ENCODE results near the gene PHYH.
"Not testable (repeated sequence)": the region's sequence is repeated elsewhere in the genome, so short reads cannot be mapped to it uniquely, and the experiment has no call there.

The PHYH gene

DNA sequence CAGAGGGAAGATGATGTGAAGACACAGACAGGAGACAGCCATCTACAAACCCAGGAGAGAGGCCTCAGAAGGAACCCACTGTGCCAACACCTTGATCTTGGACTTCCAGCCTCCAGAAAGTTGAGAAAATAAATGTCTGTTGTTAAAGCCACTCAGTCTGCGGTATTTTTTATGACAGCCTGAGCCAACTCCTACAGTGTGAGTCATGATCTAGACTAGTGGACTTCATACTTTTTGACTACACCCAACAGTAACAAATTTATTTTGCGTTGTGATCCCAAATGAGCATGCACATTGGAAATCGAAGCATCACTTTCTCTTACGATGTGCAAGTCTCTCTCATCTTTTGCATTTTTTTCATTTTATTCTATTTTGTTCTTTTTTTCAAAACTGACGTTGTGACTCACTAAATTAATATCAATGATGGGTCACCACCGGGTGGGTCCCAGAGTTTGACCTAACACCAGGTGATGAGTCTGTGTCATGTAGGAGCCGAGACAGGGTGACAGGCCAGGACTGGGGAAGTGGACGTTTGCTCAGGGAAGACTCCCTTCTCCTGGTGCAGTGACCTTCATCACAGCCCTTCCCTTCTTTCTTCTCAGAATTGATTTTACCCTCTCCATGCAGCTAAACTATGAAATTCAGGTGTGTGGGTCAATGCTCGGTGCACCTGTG, 28.9 kb downstream of the PHYH start:
- DNase-seq = no peak

DNA sequence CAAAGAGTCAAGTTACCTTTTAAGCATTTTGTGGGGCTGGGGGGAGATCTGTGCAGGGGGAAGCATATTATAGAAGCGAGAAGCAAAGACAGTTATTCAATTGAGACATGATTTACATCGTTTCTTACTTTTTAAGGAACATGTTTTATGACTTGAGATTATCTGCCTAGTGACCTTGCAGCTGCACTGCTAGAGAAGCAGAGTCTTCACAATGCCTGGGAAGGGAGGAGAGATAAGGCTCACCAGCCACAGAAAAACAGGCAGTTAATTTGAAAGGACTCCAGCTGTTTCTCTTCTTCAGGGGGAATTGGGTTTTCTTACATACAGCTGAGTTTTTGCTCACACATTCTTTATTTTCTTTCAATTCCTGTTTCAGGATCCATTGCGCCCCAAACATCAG, 31.0 kb downstream of the PHYH start:
- DNase-seq = no peak

DNA sequence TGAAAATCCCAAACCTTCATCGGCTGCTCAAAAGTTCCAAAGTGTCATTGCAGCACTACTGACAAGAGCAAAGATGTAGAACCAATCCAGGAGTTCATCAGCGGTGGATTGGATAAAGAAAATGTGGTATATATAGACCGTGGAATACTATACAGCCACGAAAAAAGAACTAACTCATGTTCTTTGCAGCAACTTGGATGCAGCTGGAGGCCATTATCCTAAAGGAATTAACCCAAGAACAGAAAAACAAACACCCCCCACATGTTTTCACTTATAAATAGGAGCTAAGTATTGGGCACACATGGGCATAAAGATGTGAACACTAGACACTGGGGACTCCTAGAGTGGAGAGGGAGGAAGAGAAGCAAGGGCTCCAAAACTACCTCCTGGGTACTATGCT, 31.6 kb downstream of the PHYH start:
- no peak for DNase-seq

GRCh38 chr10:13263591-13263990, 36.3 kb downstream of the PHYH start:
- DNase-seq = no peak

DNA sequence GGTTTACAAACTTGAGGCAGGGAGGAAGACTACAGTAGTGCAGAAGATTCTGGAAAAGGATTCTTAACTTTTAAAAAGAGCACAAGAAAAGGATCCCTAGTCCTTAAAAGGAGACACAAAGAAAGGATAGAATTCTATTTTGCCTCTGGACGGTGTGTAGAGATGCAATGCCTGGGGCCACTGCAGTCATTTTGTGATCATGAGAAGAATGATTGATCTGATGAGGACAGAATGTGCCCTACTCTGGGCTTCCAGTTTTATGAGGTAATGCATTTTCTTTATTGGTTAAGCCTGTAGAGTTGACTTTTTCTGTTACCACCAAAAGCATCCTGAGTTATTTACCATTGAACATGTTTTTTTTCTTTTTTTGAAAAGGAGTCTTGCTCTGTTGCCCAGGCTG, 37.4 kb downstream of the PHYH start:
- DNase-seq = no peak

- DNase-seq = no peak
Observed at GRCh38 chr10:13257621-13258140, 42.2 kb downstream of the PHYH start.

DNA sequence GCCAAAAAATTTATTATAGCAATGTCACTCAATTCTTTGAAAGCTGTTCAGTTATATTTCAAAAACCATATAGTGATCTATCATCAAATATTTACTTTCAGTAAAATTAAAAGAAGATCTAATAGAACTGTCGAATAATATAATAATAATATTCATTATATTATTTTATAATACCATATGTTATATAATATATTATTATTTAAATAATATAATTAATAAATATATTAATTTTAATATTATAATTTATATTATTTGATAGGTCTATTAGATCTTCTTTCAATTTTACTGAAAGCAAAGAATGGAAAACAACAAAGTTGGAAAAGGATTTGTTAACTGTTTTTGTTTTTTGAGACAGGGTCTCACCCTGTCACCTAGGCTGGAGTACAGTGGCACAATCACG, 43.2 kb downstream of the PHYH start:
- DNase-seq = no peak

DNA sequence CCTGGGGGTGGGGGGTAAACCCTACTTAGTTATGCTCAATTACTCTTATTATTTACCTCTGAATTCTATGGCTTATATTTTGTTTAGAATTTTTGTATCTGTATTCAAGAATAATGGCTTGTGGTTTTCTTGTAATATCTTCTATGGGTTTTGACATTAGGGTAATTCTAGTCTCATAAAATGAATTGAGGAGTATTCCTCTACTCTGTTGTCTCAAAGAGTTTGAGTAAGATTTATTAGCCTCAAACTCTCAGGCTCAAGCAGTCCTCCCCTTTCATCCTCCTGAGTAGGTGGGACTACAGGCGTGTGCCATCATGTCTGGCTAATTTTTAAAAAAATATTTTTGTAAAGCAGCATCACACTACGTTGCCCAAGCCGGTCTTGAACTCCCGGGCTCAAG, 46.1 kb downstream of the PHYH start:
- no peak for DNase-seq

- no peak for DNase-seq
Observed at GRCh38 chr10:13247784-13248183, 52.1 kb downstream of the PHYH start.

DNA sequence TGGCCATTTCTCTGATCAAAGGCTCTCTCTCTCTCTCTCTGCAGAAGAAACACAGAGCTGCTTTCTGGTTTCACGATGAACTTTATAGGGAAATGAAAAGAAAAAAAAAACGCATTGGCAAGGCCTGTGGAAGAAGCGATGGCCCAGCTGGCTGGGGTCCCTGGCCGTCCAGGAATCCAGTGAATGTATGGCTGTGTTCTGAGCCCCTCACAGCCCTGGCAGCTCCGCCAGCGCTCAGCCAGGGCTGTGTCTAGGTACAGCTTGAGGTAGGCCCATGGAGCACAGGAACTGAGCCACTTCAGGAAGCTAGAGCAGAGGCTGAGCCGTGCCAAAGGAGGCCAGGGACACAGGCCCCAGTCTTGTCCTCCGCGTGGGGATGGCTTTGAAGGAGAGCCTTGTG, 52.6 kb downstream of the PHYH start:
- no peak for DNase-seq

- not testable (repeated sequence) for DNase-seq
Observed at GRCh38 chr10:13242260-13242659, 57.6 kb downstream of the PHYH start.

- no peak for DNase-seq
Observed at GRCh38 chr10:13241613-13242012, 58.3 kb downstream of the PHYH start.

GRCh38 chr10:13239923-13240322, 59.9 kb downstream of the PHYH start:
- no peak for DNase-seq

- DNase-seq = no peak
Observed at GRCh38 chr10:13238271-13239077, 61.4 kb downstream of the PHYH start.

- DNase-seq = no peak
Observed at GRCh38 chr10:13236638-13237037, 63.2 kb downstream of the PHYH start.

DNA sequence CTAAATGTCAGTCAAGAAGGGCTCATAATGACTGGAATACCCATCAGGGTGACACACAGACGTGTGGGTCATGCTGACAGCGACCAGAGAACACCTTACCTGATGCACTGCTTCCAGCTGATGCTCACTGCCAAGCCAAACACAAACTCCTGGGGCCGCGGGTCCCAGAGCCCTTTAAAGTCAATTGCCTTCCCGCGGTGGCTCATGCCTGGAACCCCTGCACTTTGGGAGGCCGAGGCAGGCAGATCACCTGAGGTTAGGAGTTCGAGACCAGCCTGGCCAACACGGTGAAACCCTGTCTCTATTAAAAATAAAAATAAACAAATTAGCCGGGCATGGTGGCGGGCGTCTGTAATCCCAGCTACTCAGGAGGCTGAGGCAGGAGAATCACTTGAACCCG, 65.1 kb downstream of the PHYH start:
- DNase-seq = not testable (repeated sequence)

GRCh38 chr10:13234172-13234571, 65.7 kb downstream of the PHYH start, which contains the start of gene UCMA:
Gene UCMA (minus strand): TSS chr10:13234374. CDS start chr10:13234258, 116 bp downstream.
- no peak for DNase-seq

- DNase-seq = no peak
Observed at GRCh38 chr10:13233358-13233757, 66.5 kb downstream of the PHYH start.

DNA sequence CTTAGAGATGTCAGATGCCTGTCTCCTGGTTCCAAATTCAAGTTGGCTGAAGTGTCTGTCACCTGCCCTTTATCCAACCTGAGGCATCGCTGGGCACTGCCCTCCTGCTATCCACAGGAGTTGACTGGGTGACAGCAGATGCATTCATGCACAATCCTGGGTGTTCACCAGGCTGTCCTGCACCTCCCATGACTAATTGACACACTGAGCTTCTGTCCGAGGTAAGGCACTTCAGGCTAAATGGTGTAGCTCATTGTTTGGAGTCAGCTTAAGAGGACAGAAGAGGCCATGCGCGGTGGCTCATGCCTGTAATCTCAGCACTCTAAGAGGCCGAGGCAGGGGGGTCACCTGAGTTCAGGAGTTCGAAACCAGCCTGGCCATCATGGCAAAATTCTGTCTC, 68.1 kb downstream of the PHYH start:
- DNase-seq = no peak

- DNase-seq = no peak
Observed at GRCh38 chr10:13231190-13231589, 68.7 kb downstream of the PHYH start.
